Activated naive CD8-positive, alpha-beta T cell treated with anti-CD3 and anti-CD28 coated beads, Interleukin-2, amount 10 ng/mL, durations not matched to agents 7 days and 5 days (primary cell): ENCODE measurements around the gene HSDL1. TPM values are rescaled to one million over a fixed set of nuclear protein-coding genes. Genes with fewer than 3 reads are reported as not detected.
A peak's percentile ranks its signal among the peaks of the same experiment; 100 is the strongest.

ENCODE experiments used
- ATAC-seq: fragments of 150-1000 bp; cut with Tn5 transposase; one replicate; pipeline ENCODE4 v1.10.0; 2021; ENCODE audit warnings: low read depth, moderate library complexity
- POLR2A ChIA-PET: fragments of 350-600 bp; sonication (Branson Sonifier 250); formaldehyde crosslinking; loops from one replicate; lab custom pipeline; 2021; ENCODE audit warnings: antibody characterized with exemption; lab: Charles Lee
- DNase-seq: peaks from one replicate; pipeline ENCODE4 v3.0.0; 2021
- H3K27ac Mint-ChIP-seq: one replicate; pipeline ENCODE4 v1.8.0; 2022; ENCODE audit warnings: mild to moderate bottlenecking, mixed read lengths
- H3K27me3 Mint-ChIP-seq: one replicate; pipeline ENCODE4 v1.8.0; 2022; ENCODE audit warnings: mild to moderate bottlenecking, moderate library complexity, mixed read lengths
- H3K36me3 Mint-ChIP-seq: one replicate; pipeline ENCODE4 v1.8.0; 2021; ENCODE audit warnings: mild to moderate bottlenecking, mixed read lengths
- H3K4me1 Mint-ChIP-seq: one replicate; pipeline ENCODE4 v1.8.0; 2021; ENCODE audit warnings: mixed read lengths
- H3K4me3 Mint-ChIP-seq: one replicate; pipeline ENCODE4 v1.8.0; 2022; ENCODE audit warnings: mild to moderate bottlenecking, moderate library complexity, mixed read lengths
- H3K9me3 Mint-ChIP-seq: one replicate; pipeline ENCODE4 v1.8.0; 2021; ENCODE audit warnings: mixed read lengths
- total RNA-seq, 2 experiments: library from RNA; stranded (reverse); gene quantifications; one replicate each; pipeline ENCODE4 v1.2.3, GENCODE V29; 2021

Gene HSDL1
- 10 to 100 TPM; 10.7 to 12.5 TPM for total RNA-seq

GRCh38 chr16:84144859-84145639 lies at the start of gene HSDL1, which contains the start of gene DNAAF1:
TSS of gene HSDL1 (minus strand) at chr16:84145177. CDS start at chr16:84131321, 13,856 bp downstream.
TSS of gene DNAAF1 (plus strand) at chr16:84145308. CDS start at chr16:84145441, 133 bp downstream.
- peaks cover 5% of the 10 kb centered on the region for H3K4me1 Mint-ChIP-seq
- peaks cover 6% of the 10 kb centered on the region for H3K27me3 Mint-ChIP-seq
- no peaks in the 10 kb centered on the region for H3K9me3 Mint-ChIP-seq
- ATAC-seq: peak; percentile 83
- H3K36me3 Mint-ChIP-seq: no peaks in the 10 kb centered on the region
- peak within 1 kb of the TSS; percentile 95 for H3K4me3 Mint-ChIP-seq
- peak within 1 kb of the TSS; percentile 80 for H3K27ac Mint-ChIP-seq
- peak; percentile 99 for DNase-seq
- POLR2A ChIA-PET: interaction anchor here (0.7 to 2.6 kb wide), 2 partner anchors 28 to 33 kb away, joined by 3 to 16 read pairs; partner anchors contain the start of gene MBTPS1

DNA sequence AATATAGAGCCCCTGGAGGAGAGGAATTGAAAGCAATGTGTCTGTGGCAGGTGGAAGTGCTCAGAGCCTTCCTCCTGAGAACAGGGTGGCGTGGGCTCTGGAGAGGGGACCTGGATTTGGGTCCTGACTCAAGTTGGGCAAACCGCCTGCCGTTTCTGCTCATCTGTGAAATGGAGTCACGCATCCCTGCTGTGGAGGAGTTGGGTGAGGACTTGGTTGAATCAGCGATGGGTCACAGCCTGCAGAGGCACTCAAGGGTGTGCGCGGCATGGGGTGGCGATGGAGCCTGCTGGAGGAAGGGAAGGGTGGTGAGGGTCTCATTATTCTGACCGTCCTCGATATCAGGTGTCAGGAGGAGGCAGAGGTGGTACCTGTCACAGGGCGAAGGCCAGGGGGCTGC lies 49.0 kb upstream of the HSDL1 start:
- Mint-ChIP-seq H3K4me1 (peaks cover 17% of the 10 kb centered on the region), H3K4me3 (peak overlapping the region; percentile 66), H3K9me3 (no peaks in the 10 kb centered on the region), H3K27me3 (peaks cover 2% of the 10 kb centered on the region), H3K36me3 (no peaks in the 10 kb centered on the region), H3K27ac (peak overlapping the region; percentile 85)
- POLR2A ChIA-PET: interaction anchor here (0.8 kb wide), 1 partner anchor 414 kb away, joined by 3 read pairs; no protein-coding TSS in a partner anchor
- DNase-seq: no peak
- peak; percentile 11 for ATAC-seq

DNA sequence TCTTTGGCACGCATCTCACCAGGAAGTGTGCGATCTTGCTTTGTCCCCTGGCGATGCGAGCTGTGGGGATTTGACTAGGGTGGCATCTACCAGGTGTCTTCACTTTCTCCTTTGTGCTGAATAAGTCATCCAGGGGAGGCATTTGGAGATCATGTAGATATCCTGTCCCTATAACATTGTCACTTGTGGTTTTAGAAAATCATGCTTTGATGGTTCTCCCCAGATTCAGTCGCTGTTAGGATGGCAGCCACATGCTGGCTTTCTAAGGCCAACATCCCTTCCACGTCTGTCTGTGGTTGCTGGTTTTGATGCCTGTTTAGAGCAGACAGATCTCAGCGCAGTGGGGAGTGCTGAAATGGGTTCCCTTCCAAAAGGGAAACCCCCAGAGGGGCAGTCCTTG lies 48.5 kb upstream of the HSDL1 start:
- Mint-ChIP-seq H3K27me3 (no peaks in the 10 kb centered on the region), H3K36me3 (no peaks in the 10 kb centered on the region), H3K4me3 (peak overlapping the region; percentile 66), H3K9me3 (no peaks in the 10 kb centered on the region), H3K4me1 (peaks cover 17% of the 10 kb centered on the region), H3K27ac (peak overlapping the region; percentile 85)
- ATAC-seq (peak; percentile 34), DNase-seq (no peak)
- POLR2A ChIA-PET: no interaction called here

DNA sequence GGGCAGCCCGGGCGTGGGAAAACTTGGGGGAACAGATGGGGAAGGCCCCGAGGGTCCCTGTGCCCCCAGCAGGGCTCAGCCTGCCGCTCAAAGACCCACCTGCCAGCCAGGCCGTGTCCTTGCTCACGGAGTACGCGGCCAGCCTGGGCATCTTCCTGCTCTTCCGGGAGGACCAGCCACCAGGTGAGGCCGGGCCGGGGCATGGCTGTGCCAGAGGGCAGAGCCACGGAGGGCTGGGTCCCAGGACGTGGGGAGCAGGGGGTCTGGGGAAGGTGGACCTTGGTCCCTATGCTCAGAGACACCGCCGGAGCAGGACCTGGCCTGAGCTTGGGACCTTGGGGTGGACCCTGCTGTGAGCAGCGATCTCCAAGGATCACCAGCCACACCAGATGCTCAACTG lies 46.5 kb upstream of the HSDL1 start:
- Mint-ChIP-seq H3K27me3 (no peaks in the 10 kb centered on the region), H3K4me1 (peaks cover 17% of the 10 kb centered on the region), H3K4me3 (no peak overlapping the region), H3K27ac (no peak overlapping the region), H3K9me3 (no peaks in the 10 kb centered on the region), H3K36me3 (no peaks in the 10 kb centered on the region)
- POLR2A ChIA-PET: interaction anchor here (0.5 kb wide), 1 partner anchor 460 kb away, joined by 3 read pairs; no protein-coding TSS in a partner anchor
- no peak for DNase-seq
- ATAC-seq: no peak

GRCh38 chr16:84190731-84191388 lies 45.9 kb upstream of the HSDL1 start, which contains the start of gene ADAD2:
TSS of gene ADAD2 (plus strand) at chr16:84191157. CDS start at chr16:84191231, 74 bp downstream.
- DNase-seq (no peak), ATAC-seq (no peak)
- H3K27ac Mint-ChIP-seq: no peak within 1 kb of the TSS
- H3K4me1 Mint-ChIP-seq: peaks cover 18% of the 10 kb centered on the region
- H3K4me3 Mint-ChIP-seq: no peak within 1 kb of the TSS
- POLR2A ChIA-PET: interaction anchor here (1.2 kb wide), 1 partner anchor 103 kb away, joined by 3 read pairs; no protein-coding TSS in a partner anchor
- no peaks in the 10 kb centered on the region for H3K36me3 Mint-ChIP-seq
- no peaks in the 10 kb centered on the region for H3K9me3 Mint-ChIP-seq
- H3K27me3 Mint-ChIP-seq: no peaks in the 10 kb centered on the region

GRCh38 chr16:84186685-84187437 lies 41.9 kb upstream of the HSDL1 start, which contains the start of gene TAF1C:
TSS of gene TAF1C (minus strand) at chr16:84187057. CDS start at chr16:84184988, 2,069 bp downstream.
- peak within 1 kb of the TSS; percentile 90 for H3K4me3 Mint-ChIP-seq
- H3K36me3 Mint-ChIP-seq: no peaks in the 10 kb centered on the region
- DNase-seq (peak; percentile 95), ATAC-seq (peak; percentile 85)
- no peaks in the 10 kb centered on the region for H3K9me3 Mint-ChIP-seq
- H3K27ac Mint-ChIP-seq: peak within 1 kb of the TSS; percentile 90
- no peaks in the 10 kb centered on the region for H3K27me3 Mint-ChIP-seq
- POLR2A ChIA-PET: interaction anchor here (1.0 to 1.6 kb wide), 5 partner anchors 70 to 328 kb away, joined by 3 to 9 read pairs (median 4); partner anchors contain the start of gene MBTPS1
- H3K4me1 Mint-ChIP-seq: peaks cover 11% of the 10 kb centered on the region

DNA sequence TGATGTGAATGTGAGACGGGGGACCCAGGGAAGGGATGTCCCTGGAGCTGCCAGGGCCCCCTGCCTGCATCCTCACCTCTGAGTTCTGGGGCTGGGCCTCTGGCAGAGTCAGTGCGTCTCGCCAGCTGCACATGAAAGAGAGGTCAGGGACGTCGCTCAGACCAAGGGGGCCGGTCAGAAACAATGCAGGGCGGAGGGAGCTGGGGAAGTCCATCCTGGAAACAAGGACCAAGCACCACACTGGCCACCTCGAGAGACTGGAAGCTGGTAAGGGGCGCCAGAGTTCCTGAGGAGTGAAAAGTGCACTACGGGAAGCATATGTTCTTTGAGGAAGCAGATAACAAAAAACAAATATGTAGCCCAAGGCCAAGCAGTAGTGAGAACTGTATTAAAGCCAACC lies 39.8 kb upstream of the HSDL1 start:
- no peaks in the 10 kb centered on the region for H3K36me3 Mint-ChIP-seq
- H3K27me3 Mint-ChIP-seq: no peaks in the 10 kb centered on the region
- no peak for ATAC-seq
- H3K4me1 Mint-ChIP-seq: peaks cover 11% of the 10 kb centered on the region
- POLR2A ChIA-PET: no interaction called here
- peak overlapping the region; percentile 90 for H3K4me3 Mint-ChIP-seq
- no peaks in the 10 kb centered on the region for H3K9me3 Mint-ChIP-seq
- no peak overlapping the region for H3K27ac Mint-ChIP-seq
- DNase-seq: no peak

DNA sequence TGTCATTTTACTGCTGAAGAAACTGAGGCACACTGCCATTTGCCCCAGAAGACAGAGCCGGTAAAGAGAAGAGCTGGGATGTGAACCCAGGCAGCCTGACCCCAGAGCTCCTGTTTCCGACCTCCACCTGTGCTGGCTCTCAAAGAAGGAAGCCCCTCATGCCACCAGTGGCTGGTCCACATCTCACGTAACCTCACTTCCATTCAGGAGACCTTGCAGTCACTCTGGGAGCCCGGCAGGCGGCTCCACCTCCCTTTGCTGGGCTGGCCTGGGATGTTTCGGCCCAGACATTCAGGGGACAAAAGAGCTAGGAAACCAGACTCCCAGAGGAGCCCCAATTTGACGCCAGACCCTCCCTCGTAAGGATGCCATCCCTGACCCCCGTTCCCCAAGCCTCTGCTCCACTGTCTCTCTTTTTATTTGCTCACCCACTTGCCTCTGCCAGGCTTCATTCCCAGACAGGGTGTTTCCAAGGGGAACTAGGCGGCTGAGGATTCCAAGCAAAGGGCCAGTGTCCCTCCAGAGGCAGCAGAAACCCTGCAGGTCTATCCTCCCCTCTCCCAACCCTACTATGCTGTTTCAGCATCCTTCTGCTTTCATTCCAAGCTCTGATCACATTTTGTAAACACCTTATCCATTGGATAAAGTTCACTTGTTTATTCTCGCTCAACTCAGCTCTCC lies 39.1 kb upstream of the HSDL1 start:
- ATAC-seq (no peak), DNase-seq (no peak)
- Mint-ChIP-seq H3K27me3 (no peaks in the 10 kb centered on the region), H3K4me1 (peaks cover 11% of the 10 kb centered on the region), H3K36me3 (no peaks in the 10 kb centered on the region), H3K9me3 (no peaks in the 10 kb centered on the region), H3K27ac (peak overlapping the region; percentile 62), H3K4me3 (no peak overlapping the region)
- POLR2A ChIA-PET: no interaction called here

- DNase-seq (no peak), ATAC-seq (no peak)
- POLR2A ChIA-PET: no interaction called here
- Mint-ChIP-seq H3K4me3 (no peak overlapping the region), H3K27ac (no peak overlapping the region), H3K27me3 (no peaks in the 10 kb centered on the region), H3K36me3 (no peaks in the 10 kb centered on the region), H3K4me1 (peaks cover 11% of the 10 kb centered on the region), H3K9me3 (no peaks in the 10 kb centered on the region)
These were observed 38.5 kb upstream of the HSDL1 start for GRCh38 chr16:84183572-84183875.

- Mint-ChIP-seq H3K36me3 (peaks cover under 1% of the 10 kb centered on the region), H3K27me3 (no peaks in the 10 kb centered on the region), H3K27ac (no peak overlapping the region), H3K4me3 (no peak overlapping the region), H3K9me3 (no peaks in the 10 kb centered on the region), H3K4me1 (peaks cover 11% of the 10 kb centered on the region)
- POLR2A ChIA-PET: no interaction called here
- DNase-seq: no peak
- no peak for ATAC-seq
These were observed 37.9 kb upstream of the HSDL1 start for GRCh38 chr16:84182680-84183571.

DNA sequence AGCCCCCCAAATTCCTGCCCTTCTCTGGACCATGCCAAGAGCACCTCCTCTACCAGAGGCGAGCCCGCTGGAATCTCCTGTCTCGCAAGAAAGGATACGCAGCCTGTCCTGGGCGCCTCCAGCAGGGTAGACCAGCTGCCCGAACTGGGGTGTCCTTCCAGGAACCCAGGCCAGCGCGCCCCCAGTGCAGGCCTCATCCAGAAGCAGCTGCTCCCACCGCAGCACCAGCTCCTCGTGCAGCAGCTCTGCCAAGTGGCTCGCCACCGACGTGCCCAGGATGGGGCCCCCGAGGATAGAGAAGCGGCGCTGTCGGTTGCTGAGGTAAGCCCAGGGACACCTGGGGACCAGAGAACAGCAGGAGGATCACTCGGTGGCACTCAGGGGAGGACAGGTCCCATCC lies 37.1 kb upstream of the HSDL1 start:
- POLR2A ChIA-PET: no interaction called here
- Mint-ChIP-seq H3K4me1 (peaks cover 11% of the 10 kb centered on the region), H3K4me3 (no peak overlapping the region), H3K9me3 (no peaks in the 10 kb centered on the region), H3K36me3 (peaks cover 3% of the 10 kb centered on the region), H3K27me3 (no peaks in the 10 kb centered on the region), H3K27ac (no peak overlapping the region)
- DNase-seq: no peak
- ATAC-seq: no peak
